GM12892 (cell line): ENCODE data around the gene NFE2L3.
"Not testable (repeated sequence)": the region's sequence is repeated elsewhere in the genome, so short reads cannot be mapped to it uniquely, and the experiment has no call there.

Experiments
- POLR2AphosphoS5 ChIP-seq: IDR thresholded peaks from 2 replicates; pipeline ENCODE4 v1.6.1; 2011; ENCODE audit warnings: low read depth, low read length, control low read depth
- TAF1 ChIP-seq: IDR thresholded peaks from 2 replicates; pipeline ENCODE4 v1.6.1; 2011; ENCODE audit warnings: low read depth, mild to moderate bottlenecking, control low read depth, low read length, borderline replicate concordance

DNA sequence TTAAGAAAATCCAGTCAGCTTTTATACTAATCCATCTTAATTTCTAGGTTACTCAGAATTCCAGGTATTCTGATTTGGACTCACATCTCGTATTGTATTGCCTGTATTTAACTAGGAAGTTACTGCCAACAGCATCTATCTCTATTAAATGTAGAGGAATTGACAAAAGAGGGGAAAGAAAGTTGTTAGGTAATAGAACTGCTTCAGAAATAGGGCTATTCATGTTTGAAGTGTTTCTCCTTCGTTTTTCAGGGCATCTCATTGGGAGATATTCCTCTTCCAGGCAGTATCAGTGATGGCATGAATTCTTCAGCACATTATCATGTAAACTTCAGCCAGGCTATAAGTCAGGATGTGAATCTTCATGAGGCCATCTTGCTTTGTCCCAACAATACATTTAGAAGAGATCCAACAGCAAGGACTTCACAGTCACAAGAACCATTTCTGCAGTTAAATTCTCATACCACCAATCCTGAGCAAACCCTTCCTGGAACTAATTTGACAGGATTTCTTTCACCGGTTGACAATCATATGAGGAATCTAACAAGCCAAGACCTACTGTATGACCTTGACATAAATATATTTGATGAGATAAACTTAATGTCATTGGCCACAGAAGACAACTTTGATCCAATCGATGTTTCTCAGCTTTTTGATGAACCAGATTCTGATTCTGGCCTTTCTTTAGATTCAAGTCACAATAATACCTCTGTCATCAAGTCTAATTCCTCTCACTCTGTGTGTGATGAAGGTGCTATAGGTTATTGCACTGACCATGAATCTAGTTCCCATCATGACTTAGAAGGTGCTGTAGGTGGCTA lies 32.5 kb downstream of the NFE2L3 start:
- not testable (repeated sequence) for TF ChIP-seq TAF1
- TF ChIP-seq POLR2AphosphoS5 = peak; percentile 33; the same call in 1 of the 2 replicates
